BJ (cell line): ENCODE results near the gene AKAP6. TPM values are rescaled to one million over a fixed set of nuclear protein-coding genes. Genes with fewer than 3 reads are reported as not detected.

Experiments used
- CTCF ChIA-PET: fragments of 350-600 bp; formaldehyde crosslinking; extraction: SDS; loops from one replicate; lab custom pipeline; 2021; ENCODE audit warnings: antibody characterized with exemption, inconsistent platforms; lab: Yijun Ruan, JAX
- POLR2A ChIA-PET: fragments of 300-600 bp; sonication (Branson Sonifier 250); formaldehyde crosslinking; extraction: SDS; loops from one replicate; lab custom pipeline; 2021; ENCODE audit warnings: antibody characterized with exemption; lab: Charles Lee
- DNase-seq: peaks from one replicate; pipeline ENCODE4 v3.0.0-alpha.2; 2011; ENCODE audit warnings: low read depth
- H3K27me3 ChIP-seq: 2 replicates; pipeline ENCODE4 v1.6.0; 2011; ENCODE audit warnings: low read length; ENCODE audit not compliant: control insufficient read depth, insufficient read depth
- H3K36me3 ChIP-seq: 2 replicates; pipeline ENCODE4 v1.5.1; 2011; ENCODE audit warnings: low read length; ENCODE audit not compliant: control insufficient read depth, insufficient read depth
- H3K4me3 ChIP-seq: 2 replicates; pipeline ENCODE4 v1.5.1; 2011; ENCODE audit warnings: low read depth, mild to moderate bottlenecking, control low read depth, low read length
- CTCF ChIP-seq: IDR thresholded peaks from 2 replicates; pipeline ENCODE4 v1.5.1; 2011; ENCODE audit warnings: low read depth, mild to moderate bottlenecking, control low read depth, inconsistent platforms, low read length, moderate library complexity; ENCODE audit not compliant: insufficient read depth
- polyA plus RNA-seq: library from polyadenylated mRNA; depleted of rRNA; stranded (reverse); fragments of >200 nt; gene quantifications from 2 replicates; pipeline ENCODE4 v1.2.3, GENCODE V29; 2011

AKAP6 gene
- polyA plus RNA-seq, 1 experiment, result 18.5 TPM

DNA sequence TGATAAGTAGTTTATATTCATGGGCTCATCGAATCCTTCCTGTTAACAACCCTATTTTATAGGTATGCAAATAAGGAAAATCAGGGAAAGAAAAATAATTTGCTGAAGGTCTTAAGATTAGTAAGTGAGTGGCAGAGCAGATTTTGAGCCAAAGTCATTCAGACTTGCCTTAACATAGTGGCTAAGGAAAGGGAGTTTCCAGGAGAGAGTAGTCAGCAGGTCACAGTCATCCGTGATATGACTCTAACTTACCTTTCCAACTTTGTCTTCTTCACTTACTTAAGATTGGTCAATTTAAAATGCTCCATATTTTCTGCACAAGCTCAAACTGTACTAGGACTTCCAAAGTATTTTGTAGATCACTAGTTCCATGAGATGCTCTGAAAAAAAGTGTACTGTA lies 46.6 kb downstream of the AKAP6 start:
- CTCF ChIA-PET, result interaction anchor here (0.8 kb wide), 1 partner anchor 94 kb away, joined by 3 read pairs; no protein-coding TSS in a partner anchor
- DNase-seq, result no peak
- Histone ChIP-seq H3K36me3 (no peaks in the 10 kb centered on the region), H3K27me3 (no peaks in the 10 kb centered on the region), H3K4me3 (no peak overlapping the region)
- no peak for TF ChIP-seq CTCF
- POLR2A ChIA-PET, result no interaction called here

GRCh38 chr14:32377046-32377646 lies 48.0 kb downstream of the AKAP6 start:
- CTCF ChIA-PET, result interaction anchor here (1.1 to 1.2 kb wide), 2 partner anchors 12 to 28 kb away, joined by 4 read pairs; no protein-coding TSS in a partner anchor
- H3K4me3 ChIP-seq, result no peak overlapping the region
- DNase-seq, result no peak
- no peak for TF ChIP-seq CTCF
- POLR2A ChIA-PET, result no interaction called here
- no peaks in the 10 kb centered on the region for H3K27me3 ChIP-seq
- H3K36me3 ChIP-seq, result no peaks in the 10 kb centered on the region

- no peak for TF ChIP-seq CTCF
- POLR2A ChIA-PET, result no interaction called here
- CTCF ChIA-PET, result interaction anchor here (0.8 to 1.1 kb wide), 2 partner anchors 29 to 36 kb away, joined by 4 read pairs; no protein-coding TSS in a partner anchor
Observed at GRCh38 chr14:32378284-32378683, 49.2 kb downstream of the AKAP6 start.

GRCh38 chr14:32379447-32379846 lies 50.3 kb downstream of the AKAP6 start:
- POLR2A ChIA-PET, result no interaction called here
- no peaks in the 10 kb centered on the region for H3K27me3 ChIP-seq
- H3K36me3 ChIP-seq, result no peaks in the 10 kb centered on the region
- CTCF ChIA-PET, result interaction anchor here (0.6 to 1.5 kb wide), 3 partner anchors 15 to 127 kb away, joined by 3 to 4 read pairs (median 4); no protein-coding TSS in a partner anchor
- no peak overlapping the region for H3K4me3 ChIP-seq
- no peak for TF ChIP-seq CTCF
- no peak for DNase-seq

More at GRCh38 chr14:32378284-32378683, 49.2 kb downstream of the AKAP6 start:
- no peak for DNase-seq
- Histone ChIP-seq H3K36me3 (no peaks in the 10 kb centered on the region), H3K4me3 (no peak overlapping the region), H3K27me3 (no peaks in the 10 kb centered on the region)

GRCh38 chr14:32381869-32382268 lies 52.8 kb downstream of the AKAP6 start:
- no peak for TF ChIP-seq CTCF
- no peaks in the 10 kb centered on the region for H3K36me3 ChIP-seq
- DNase-seq, result no peak
- H3K4me3 ChIP-seq, result no peak overlapping the region
- H3K27me3 ChIP-seq, result no peaks in the 10 kb centered on the region
- ChIA-PET CTCF (interaction anchor here (0.7 to 1.8 kb wide), 9 partner anchors 8 to 178 kb away, joined by 3 to 13 read pairs (median 5); no protein-coding TSS in a partner anchor), POLR2A (no interaction called here)
